Left renal pelvis (tissue), 4 donors: Measurements from ENCODE around the gene CLEC16A. TPM values are rescaled to one million over a fixed set of nuclear protein-coding genes. Genes with fewer than 3 reads are reported as not detected.
A peak's percentile ranks its signal among the peaks of the same experiment; 100 is the strongest.
"Not testable (repeated sequence)": the region's sequence is repeated elsewhere in the genome, so short reads cannot be mapped to it uniquely, and the experiment has no call there.

Experiments used
- DNase-seq, 4 donors: peaks; one replicate each; pipeline ENCODE4 v3.0.0-alpha.2; 2013; ENCODE audit warnings: low read depth in 4 of 4, low spot score in 3 of 4
- polyA plus RNA-seq, 4 donors: library from polyadenylated mRNA; unstranded; fragments of 120-200 nt; gene quantifications; one replicate each; pipeline ENCODE4 v1.2.1, GENCODE V29; 2013; ENCODE audit not compliant: insufficient read length in 4 of 4

The CLEC16A gene
- polyA plus RNA-seq, 4 donors, result 18.0 to 25.9 (median 22.7) TPM

DNA sequence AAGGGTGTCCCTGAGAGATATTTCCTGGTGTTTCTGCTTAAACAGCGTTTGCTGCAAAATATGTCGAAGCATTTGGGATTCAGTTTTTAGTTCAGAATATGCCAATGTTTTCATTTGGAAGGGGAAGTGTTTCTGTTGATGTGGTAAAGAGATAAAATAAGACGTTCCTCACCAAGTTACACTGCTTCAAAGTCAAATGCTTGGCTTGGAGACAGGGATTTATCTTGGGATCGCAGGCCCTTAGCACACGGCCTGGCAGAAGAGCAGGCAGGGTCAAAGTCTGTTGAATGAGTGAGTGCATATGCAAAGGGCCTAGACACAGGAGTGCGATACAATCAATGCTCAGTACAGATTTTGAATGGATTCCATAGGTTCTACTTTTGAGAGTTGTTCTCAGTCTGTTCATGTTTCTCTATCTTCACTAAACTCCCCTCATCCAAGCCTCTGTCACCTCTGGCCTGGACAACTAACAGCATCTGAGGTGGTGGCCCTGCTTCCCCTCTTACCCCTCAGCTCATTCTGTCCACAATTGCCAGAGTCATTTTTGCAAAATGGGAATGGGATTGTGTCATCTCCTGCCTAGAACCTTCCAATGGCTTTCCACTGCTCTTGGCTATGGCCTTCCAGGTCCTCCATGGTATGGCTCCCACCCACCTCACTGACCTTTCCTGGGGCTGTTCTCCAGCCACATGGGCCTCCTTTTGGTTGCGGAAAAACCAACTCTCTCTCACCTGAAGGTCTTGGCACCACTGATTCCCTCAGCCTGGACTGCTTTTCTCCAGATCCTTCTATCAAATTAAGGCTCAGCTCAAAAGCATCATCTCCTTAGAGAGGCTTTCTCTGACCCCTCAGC lies 5.3 kb upstream of the CLEC16A start:
- DNase-seq, result no peak

DNA sequence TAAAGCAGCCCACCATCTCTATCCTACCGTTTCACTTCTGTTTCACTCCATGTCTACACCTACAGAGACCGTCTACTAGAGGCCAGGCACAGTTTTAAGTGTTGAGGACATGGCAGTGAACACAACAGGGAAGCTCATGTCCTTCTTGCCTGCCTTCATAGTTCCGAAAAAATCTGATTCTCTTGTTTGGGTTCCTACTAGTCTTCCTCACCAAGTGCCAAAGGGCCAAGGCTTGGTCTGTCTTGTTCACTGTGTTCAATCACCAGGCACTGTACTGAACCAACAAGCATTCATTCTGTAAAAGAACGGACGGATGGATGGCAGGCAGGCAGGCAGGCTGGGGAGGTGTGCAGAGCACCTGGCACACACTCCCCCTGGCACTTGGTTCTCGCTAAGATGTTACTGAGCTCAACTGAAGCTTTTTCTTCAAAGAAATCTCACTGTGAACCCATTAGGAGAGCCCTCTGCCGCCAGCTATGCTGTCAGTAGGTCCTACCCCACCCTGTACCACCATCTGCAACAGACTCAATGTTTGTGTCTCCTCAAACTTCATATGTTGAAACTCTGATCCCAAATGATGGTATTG lies 4.6 kb upstream of the CLEC16A start:
- DNase-seq, result no peak

DNA sequence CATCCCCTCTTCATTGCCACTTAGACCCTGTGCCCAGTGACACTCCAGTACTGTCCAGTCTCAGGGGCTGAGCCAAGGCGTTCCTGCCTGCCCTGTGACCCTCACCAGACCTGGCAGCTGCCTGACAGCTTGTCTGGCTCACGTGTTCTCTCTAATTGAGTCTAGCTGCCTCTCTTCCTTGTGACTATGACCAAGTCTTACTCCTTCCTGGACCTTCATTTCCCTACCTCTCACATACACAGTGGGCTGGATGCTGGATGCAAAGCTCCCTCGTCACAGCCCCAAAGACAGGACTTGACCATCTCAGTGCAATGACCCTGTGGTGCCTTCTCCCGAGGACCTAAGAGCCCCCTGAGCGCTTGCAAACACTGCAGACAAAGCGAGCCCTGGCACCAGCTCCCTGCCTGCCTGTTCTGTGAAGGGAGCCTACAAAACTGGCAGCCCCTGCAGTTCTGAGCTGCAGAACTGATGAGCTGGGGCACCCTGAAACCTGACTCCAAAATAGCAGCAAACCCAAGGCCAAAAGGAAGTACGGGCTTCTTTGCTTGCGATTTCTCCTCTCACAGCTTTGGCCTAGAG lies 3.8 kb upstream of the CLEC16A start:
- no peak for DNase-seq

DNA sequence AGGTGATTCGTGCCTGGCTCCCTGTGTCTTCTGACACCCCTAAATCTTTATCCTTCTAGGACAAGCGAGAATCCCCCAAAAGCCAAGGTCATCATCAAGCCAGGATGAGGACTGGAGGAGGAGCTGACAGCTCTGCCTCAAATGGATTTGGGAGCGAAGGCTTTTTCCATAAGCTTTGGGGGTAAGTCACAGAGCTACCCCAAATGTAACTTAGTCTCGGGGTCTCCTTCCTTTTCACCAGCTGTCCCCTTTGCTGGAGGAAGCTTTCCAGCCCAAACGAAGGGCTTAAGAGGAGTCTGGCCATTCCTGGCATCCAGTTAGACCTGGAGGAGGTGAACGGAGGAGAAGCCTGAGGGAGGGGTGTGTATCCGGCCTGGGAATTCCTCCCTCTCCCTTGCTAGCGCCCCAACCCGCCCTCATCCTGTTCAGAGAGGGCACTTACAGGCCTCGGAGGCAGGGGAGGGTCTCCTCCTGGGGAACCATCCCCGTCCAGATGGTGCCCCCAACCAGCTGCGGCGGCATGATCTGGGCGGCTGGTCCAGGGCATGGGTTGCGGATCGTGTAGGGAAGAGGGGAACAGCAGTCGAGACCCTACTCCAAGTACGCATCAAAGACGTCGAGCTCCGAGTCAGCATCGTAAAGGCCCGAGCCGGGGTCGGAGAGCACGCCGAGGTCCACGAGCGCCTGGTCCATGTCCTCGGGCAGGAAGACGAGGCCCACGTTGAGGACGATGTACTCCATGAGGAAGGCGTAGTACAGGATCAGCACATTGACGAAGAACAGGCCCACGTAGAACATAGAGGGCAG lies 3.0 kb upstream of the CLEC16A start:
- DNase-seq, result no peak

DNA sequence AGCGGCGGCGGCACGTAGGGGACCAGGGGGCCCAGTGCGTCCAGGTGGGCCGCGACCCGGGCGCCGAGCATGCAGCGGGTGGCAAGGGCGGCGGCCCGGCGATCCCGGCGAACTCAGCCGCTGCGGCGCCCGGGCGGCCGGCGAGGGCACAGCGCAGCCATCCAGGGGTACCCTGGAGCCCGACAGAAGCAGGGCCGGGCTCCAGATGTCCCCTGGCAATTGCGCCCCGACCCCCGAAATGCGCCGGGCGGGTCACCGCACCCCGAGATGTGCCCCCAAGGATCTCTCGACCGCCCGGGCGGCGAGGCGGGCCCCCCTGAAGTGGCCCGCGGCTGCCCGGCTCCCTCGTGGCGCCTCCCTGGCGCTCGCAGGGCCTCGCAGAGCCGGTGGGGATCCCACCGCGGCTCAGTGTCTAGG lies 2.4 kb upstream of the CLEC16A start:
- not testable (repeated sequence) for DNase-seq

DNA sequence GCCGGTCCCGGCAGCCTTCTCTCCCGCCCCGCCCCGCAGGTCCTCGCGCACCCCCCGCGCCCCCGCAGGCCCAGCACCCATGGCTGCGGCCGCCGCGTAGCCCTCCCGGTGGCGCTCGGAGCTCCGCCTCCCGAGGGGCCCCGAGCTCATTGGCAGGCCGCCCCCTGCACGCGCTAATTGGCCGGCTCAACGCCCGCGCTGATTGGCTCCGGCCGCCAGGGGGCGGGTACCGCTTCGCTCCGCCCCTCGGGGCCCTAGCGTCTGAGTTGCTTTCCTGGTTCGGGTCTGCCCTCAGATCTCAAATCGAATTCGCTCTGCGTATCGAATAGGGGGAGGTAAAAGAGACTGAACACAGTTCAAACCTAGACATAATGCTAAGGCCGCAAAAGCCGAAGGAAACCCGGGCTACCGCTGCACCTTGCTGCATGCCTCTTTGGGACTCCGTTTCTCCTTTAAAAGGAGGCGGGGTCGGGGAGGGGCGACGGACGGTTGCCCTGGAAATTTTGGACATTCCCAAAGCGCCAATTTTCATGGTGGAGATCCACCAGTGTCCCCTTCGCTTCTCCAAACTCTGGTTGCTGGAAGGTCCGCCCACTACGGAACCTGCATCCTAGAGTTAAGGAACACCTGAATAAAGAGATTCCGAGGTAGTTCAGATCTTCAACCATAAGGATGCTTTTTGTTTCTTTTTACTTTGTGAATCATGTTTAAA lies 1.9 kb upstream of the CLEC16A start, which contains the start of gene DEXI:
TSS of gene DEXI (minus strand) at position 117 of the 712 bp plus-strand sequence. CDS start 463 bp downstream, outside the sequence.
- DNase-seq, result peak; percentile 77 to 86 (median 82)

DNA sequence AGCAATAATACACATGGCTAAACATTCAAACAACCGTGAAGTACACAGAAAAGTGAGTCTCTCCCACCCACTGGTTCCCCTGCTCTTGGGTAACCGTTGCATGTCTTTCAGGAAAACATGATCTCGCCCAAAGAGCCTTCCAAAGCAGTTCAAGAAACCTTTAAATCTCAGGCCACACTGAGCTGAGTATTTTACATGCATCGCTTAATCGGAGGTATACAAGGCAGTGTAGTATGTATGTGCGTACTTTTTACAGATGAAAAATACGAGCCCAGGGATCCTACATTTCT lies 1.4 kb upstream of the CLEC16A start:
- no peak for DNase-seq

DNA sequence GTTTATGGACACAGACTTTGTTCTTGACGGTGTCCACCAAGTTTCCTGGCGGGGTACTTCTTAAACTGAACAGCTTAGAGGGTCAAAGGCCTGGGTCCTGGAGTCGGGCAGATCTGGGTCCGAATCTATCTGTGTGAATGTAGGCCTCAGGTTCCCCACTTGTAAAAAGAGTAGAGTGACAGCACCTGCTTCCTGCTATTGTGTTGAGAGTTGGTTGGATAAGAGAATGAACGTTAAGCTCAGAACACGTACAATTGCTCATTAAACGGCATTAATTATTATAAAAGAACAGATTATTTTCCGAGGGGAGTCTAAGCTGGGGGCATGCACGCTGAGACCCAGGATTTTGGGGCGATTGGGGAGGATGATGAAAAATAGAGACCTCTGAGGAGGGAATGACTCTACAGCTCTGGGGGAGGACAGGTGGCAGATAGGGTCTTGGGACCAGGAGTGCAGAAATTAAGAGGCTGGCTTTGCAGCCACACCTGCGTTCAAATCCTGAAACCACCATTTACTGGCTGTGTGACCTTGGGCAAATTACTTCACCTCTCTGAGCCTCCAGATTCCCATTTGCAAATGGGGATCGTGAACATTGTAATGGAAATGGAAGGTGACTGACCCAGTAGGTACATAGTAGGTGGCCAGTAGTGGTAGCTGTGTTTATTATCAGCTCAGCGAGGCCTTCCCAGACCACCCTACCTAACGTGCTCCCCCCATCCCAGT lies 862 bp downstream of the CLEC16A start:
- DNase-seq, result no peak

DNA sequence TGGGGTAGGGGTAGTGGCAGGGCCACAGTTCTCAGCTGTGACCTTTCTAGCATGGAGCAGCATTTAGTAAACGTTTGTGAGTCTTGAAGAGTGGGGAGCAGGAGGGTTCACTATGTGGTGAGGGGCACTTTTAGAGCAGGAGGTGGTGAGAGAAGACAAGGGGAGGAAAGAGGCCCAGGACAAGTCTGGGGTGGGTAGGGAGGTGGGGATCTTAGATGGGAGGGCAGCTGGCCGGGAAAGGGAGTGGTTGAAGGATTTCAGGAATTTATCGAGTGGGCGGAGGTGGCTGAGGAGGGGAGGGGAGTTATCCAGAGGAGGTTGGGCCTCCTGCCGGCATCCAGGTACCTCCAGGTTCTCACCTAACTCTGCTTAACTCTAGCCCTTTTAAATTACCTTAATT lies 1.9 kb downstream of the CLEC16A start:
- no peak for DNase-seq

DNA sequence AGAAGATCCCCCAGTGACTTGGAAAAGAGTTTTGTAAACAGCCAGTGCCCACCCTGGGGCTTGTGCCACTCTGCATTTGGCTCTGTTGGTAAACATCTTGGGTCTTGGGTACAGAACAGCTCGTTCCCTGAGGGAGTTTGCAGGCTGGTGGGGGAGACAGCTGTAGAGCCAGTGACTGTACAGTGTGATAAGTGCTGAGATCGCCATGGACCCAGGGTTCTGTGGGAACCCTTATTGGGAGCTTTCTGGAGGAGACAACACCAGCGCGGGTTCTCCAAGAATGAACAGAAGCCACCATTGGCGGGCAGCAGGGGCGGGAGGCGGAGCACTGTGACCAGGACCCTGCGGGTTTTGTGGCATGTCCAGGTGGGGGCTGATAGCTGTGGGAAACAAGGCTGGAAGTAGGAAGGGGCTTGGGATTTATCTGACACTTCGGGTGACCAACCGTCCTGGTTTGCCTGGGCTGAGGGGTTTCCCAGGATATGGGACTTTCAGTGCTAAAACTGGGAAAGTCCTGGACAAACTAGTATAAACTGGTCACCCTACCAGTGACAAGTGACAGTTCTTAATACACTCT lies 2.9 kb downstream of the CLEC16A start:
- no peak for DNase-seq

DNA sequence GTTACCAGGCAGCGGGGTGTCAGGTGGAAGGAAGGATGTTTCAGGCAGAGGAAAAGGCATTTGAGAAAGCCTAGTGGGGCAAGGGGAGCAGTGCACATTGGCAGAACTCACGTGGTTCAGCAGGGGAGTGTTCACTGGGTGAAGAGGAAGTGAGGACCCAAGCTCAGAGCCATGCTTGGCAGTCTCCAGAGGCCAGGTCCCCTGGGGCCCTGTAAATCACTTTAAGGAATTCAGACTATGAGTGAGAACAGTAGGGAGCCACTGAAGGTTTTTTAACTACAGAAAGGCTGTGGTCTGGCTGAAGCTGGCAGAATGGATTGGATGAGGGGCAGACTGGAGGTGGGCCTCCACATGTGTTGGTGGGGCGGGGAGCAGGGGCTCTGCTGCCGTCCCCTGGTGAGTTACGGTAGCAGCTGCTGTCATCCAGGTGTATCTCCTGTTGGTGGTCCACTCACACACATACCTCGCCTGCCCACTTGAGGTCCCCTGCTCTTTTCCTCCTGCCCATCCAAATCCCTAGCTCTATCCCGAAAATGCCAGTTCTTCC lies 5.1 kb downstream of the CLEC16A start:
- DNase-seq, result no peak

DNA sequence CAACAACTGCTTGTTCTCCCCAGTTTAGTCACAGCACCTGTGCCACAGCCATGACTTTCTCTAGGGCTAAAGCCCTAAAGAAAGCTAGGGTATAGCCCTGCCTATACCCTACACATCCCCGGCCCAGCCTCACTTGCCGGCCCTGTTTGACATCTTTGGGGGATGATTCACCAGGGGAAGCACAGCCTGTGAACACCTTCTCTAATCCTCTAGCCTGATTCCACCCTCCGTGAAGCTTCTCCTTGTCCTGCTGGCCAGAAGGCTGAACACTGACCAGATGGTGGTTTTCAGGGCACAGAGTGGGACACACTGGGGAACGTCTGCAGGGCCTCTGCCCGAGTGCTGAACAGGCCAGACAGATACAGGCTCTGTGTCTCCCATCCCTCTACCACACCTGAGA lies 6.0 kb downstream of the CLEC16A start:
- no peak for DNase-seq

DNA sequence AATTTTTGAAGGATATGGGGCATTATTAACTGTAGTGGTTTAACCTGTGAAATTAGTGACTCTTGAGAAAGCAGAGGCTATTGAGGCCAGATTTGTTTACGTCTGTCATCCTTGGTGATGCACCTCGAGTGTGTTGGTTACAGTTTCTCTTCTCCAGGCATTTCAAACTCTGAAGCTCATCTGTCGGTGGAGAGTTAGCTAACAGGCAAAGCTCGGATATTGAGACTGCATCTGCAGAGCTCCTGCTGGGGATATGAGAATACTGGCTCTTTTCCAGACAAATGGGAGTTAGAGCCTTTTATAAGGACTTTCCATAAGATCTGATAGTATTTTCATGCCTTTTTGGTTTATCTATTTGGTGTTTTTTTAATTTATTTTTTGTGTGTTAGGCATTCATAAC lies 6.7 kb downstream of the CLEC16A start:
- DNase-seq, result no peak

DNA sequence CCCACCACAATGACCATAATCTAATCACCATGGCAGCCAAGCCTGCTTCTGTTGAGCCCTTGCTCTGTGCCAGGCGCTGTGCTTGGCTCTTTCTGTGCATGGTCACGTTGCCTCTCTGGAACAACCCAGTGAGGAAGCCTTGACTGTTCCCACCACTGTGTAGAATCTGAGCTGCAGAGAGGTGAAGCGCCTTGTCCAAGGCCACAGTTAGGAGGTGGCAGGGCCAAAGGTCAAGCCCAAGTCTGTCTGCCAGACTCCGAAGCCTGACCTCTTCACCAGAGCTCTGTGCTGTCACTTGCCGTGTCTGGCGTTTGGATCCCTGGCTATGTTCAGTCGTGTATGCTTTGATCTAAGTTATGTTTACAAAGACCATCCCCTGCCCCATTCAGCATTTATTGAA lies 10.5 kb downstream of the CLEC16A start:
- DNase-seq, result no peak

DNA sequence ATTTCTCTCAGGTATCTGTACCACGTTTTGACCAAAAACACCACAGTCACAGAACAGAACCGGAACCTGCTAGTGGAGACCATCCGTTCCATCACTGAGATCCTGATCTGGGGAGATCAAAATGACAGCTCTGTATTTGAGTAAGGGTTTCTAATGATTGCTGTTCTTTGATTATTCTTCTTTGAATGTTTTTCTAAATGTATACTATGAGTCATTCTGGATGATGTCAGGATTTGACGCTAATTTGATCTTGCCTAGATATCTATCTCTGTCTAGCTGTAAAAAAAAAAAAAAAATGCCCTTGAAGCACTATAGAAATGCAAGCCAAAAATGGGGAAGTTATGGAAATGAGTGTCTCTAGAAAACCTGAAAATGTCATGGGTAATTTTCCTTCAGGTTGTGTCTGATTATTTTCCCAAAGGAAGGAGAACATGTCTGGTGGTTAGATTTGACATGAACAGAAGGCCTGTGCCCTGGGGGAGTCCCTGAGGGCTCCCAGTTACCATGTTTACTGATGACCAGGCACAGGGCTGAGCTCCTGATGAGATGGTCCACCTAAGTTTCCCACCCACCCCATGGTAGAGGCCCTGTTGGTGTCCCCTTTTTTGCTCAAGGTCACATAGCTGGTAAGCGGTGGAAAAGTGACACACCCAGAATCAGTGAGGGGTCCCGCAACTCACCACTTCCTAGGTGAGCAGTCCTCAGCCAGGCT lies 13.6 kb downstream of the CLEC16A start:
- no peak for DNase-seq

DNA sequence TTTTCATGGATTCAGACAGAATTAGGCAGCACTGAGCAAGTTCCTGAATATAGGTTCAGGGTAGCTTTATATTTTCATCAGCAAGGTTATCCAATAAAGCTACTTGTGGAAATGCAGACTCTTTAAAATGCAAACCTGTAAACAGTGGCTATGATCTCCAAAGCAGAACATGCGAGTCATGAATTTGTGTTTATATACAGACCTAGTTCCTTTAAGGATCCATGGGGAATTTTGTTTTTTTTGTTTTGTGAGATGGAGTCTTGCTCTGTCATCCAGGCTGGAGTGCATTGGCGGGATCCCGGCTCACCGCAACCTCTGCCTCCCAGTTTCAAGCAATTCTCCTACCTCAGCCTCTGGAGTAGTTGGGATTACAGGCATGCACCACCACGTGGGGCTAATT lies 14.8 kb downstream of the CLEC16A start:
- no peak for DNase-seq

DNA sequence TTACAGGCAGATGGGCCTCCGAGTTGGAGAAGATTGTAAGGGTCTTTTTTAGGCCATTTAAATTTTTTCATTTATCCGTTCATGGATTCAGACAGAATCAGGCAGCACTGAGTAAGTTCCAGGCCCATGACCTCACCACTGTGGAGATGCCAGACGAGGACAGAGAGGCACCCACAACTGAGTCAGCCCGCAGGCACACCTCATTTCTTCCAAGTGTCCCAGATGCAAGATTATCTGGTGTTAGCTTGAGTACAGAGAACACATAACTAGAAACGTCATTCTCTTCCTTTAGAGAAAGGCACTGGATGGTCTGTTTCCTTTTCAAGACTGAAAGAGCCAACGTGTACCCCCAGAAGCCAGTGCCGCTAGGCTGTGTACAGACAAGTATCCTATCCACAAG lies 16.9 kb downstream of the CLEC16A start:
- no peak for DNase-seq

DNA sequence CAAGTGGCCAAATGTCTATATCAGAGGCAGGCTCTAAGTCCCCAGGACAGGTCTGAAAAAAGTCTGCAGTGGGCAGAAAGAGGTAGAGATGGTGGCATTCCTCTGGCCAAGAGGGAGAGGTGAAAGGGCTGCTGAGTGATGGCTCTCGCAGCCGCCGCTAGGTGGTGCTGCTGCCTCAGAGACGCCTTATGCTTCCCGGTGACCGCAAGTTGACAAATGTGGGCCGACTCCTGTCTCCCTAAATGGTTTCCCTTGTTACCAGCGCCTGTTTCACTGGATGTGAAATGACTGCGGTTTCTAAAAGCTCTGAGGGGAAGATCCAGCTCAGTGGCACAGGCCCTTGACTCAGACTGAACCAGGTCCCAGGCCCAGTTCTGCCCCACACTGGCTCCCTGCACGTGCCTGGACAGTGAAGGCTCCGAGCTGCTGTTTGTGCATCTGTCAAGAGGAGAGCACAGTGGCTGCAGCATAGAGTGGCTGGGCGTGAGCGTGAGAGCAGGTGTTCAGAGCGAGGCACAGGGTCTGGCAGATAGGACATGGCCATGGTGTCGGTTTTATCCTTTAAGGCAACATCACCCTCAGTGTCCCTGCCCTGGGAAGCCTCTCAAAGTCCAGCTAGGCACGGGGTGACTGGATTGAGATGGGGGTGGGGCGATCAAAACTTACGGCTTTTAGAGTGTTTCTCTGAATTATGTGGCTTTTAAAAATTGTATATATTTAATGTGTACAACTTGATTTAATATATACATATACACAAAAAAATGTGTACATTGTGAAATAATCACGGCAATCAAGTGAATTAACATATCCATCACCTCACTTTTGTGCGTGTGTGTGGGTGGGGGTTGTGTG lies 19.9 kb downstream of the CLEC16A start:
- DNase-seq, result peak in 1 of 4 donors; percentile 66
